CD4-positive, alpha-beta T cell treated with Interleukin-2 at 100 ng/mL for 4 hours (primary cell): ENCODE results near the gene SVOPL.
"Not testable (repeated sequence)": the region's sequence is repeated elsewhere in the genome, so short reads cannot be mapped to it uniquely, and the experiment has no call there.

Experiments
- DNase-seq: peaks from one replicate; pipeline ENCODE4 v3.0.0-alpha.2; 2020; ENCODE audit warnings: low spot score

SVOPL gene

GRCh38 chr7:138701537-138701923 is 368 bp upstream of the SVOPL start:
- no peak for DNase-seq

GRCh38 chr7:138699661-138700060 is 1.5 kb downstream of the SVOPL start:
- DNase-seq = no peak

GRCh38 chr7:138698281-138698680 is 2.9 kb downstream of the SVOPL start:
- no peak for DNase-seq

GRCh38 chr7:138697535-138698182 is 3.5 kb downstream of the SVOPL start:
- no peak for DNase-seq

DNA sequence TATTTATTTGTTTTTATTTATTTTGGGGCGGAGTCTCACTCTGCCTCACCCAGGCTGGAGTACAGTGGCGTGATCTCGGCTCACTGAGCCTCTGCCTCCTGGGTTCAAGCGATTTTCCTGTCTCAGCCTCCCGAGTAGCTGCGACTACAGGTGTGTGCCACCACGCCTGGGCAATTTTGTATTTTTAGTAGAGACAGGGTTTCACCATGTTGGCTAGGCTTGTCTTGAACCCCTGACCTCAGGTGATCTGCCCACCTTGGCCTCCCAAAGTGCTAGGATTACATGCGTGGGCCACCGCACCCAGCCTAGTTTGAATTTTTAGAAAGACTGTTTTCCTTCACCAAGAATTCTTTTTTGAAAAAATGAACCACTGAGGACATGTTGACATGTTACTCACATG is 5.4 kb downstream of the SVOPL start:
- not testable (repeated sequence) for DNase-seq

DNA sequence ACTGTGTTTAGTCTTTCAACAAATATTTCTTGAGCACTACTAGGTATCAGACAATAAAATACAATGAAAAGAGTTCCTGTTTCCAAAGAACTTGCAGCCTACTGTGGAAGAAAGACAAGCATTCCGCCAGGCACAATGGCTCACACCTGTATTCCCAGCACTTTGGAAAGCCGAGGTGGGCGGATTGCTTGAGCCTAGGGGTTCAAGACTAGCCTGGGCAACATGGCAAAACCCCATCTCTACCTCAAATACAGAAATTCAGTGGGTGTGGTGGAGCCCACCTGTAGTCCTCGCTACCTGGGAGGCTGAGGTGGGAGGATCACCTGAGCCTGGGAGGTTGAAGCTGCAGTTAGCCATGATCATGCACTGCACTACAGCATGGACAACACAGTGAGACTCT is 6.1 kb downstream of the SVOPL start:
- DNase-seq = no peak

DNA sequence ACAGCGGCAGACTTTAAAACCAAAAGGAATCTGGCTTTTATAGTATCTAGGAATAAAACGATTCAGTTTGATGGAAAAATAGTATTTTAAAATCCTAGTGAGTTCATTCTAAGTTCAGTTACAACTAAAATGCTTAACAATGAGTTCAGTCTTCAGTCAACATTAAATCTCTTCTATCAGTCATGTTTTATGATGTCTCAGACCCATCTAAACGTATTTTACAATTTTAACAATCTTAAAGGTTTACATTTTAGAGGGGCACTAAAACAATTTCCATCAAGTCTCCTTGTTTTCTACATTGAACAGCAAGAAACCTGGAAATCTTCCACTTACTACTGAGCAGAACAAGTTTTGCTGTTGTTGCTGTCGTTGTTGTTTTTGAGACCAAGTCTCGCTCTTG is 10.0 kb downstream of the SVOPL start:
- no peak for DNase-seq

- DNase-seq = no peak
Measured at GRCh38 chr7:138690495-138690894, 10.7 kb downstream of the SVOPL start.

DNA sequence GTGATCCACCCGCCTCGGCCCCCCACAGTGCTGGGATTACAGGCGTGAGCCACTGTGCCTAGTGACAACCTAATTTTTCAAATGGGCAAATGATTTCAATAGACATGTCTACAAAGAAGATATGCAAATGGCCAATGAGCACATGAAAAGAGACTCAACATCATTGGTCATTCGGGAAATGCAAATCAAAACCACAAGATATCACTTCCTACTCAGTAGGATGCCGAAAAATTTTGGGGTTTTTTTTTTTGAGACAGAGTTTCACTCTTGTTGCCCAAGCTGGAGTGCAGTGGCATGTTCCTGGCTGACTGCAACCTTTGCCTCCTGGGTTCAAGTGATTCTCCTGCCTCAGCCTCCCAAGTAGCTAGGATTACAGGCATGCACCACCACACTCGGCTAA is 13.1 kb downstream of the SVOPL start:
- not testable (repeated sequence) for DNase-seq

- DNase-seq = no peak
Measured at GRCh38 chr7:138684340-138684739, 16.8 kb downstream of the SVOPL start.

DNA sequence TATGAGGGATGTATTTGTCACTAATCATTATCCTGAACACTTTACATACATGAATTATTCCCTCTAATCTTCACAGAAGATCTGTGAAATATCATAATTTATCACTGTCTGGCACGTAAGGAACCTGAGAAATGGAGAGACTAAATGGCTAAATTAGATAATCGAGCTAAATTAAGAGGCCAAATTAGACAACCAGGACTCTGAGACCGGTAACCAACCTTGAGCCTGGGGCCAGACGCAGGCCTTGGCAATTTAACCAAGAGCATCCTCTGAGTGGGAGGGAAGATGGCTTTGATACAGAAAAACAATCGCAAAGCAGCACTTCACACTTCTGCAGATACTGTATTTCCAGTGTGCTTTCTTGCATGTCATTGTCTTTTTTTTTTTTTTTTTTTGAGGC is 21.4 kb downstream of the SVOPL start:
- DNase-seq = no peak

DNA sequence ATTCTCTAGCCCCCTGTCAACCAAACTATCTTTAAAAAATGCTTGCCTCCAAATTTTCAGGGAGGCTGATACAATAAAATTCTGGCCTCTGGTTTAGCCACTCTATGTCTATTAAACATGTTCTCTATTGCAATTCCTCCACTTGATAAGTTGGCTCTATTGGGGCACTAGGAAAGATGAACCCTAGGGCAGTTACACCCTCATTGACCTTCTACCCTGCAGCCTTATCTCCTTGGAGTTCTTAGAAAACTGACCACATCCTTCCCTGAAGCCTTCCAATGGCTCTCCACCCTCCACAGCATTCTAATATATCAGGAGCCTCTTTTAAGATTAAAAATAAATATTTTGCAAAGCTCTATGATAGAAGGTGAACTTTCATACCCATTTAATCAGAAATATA is 30.6 kb downstream of the SVOPL start:
- DNase-seq = no peak

GRCh38 chr7:138669364-138669763 is 31.8 kb downstream of the SVOPL start:
- DNase-seq = no peak

GRCh38 chr7:138668946-138669345 is 32.2 kb downstream of the SVOPL start:
- DNase-seq = no peak

- no peak for DNase-seq
Measured at GRCh38 chr7:138668229-138668596, 32.9 kb downstream of the SVOPL start.

DNA sequence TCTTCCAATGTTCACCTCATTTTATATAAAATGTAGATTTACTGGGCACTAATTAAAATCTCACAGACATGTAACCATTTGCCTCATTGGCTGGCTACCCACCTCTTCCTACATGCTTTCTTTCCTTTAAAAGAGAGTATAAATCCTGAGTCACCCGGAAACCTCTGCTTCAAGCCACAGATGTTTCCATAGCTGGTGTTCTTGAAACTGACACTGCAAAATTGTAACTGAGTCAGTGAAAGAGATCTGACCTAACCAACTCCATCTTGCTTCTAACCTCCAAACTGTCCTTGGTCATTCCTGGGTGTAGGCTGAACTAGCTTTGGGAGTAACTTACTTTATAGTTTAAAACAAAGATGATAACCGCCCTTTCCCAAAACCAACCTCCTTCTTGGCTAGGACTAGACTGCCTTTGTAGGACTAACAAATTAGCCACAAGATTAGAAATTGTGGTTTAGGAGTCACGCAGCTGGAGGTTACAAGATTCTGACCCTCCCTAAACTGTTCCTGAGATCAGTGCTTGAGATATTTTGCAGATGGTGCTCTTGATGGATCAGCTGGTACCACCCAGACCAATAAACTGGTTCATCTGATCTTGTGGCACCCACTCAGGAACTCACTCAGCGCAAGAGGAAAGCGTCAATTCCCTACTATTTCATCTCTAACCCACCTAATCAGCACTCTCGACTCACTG is 33.5 kb downstream of the SVOPL start:
- DNase-seq = no peak

DNA sequence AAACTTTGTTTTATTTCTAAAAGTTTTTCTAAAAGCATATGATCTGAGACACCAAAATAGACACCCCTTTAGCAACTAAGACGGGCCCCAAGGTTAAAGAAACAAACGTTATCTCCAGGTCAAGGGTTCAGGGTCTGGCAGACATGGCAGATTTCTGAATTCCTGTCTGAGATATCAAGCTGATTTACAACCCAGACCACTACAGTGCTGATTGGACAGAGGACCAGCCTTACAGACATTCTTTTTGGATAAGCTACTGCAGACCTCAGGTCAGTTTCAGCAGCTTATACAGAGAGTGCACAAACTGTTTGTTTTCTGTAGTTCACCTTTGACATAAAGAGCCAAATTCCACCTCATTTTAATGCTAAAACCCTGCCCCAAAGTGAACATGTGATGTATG is 34.8 kb downstream of the SVOPL start:
- no peak for DNase-seq

DNA sequence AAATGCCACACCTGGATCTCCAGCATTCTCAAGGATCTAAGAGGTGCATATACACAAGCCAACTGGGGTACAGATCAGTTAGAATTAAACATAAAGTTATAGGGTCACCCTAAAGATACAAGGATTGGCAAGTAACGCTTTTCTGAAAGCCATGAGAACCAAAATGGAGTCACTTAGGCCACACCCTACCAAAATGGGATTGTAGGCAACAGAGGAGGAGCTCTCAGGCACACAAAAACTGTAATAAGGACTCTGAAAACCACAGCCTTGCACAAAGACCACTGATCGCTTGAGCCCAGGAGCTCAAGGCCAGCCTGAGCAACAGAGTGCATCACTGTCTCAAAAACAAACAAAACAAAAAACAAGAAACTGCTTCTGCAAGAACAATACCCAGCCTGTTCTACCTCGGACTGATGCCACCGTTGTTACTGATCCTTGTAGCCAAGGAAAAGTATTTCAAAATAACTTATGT is 35.5 kb downstream of the SVOPL start:
- no peak for DNase-seq

DNA sequence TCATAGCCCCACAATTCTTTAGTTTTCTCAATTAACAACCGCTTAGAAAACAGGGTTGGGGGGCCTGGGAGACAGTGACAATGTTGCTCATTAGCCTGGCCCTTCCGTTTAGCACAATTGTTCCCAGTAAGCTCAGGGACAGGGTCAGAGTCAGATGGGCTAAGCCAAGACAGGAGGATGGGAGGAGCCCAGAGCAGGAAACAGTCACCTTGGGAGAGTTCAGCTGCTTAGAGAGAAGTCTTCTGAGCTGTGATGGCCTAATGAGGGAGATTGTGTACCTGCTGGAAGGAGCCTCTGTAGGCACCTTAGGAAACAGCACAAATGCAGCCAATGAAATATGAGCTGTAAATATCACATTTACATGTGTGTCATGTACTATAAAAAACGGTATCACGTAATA is 35.9 kb downstream of the SVOPL start:
- DNase-seq = no peak

DNA sequence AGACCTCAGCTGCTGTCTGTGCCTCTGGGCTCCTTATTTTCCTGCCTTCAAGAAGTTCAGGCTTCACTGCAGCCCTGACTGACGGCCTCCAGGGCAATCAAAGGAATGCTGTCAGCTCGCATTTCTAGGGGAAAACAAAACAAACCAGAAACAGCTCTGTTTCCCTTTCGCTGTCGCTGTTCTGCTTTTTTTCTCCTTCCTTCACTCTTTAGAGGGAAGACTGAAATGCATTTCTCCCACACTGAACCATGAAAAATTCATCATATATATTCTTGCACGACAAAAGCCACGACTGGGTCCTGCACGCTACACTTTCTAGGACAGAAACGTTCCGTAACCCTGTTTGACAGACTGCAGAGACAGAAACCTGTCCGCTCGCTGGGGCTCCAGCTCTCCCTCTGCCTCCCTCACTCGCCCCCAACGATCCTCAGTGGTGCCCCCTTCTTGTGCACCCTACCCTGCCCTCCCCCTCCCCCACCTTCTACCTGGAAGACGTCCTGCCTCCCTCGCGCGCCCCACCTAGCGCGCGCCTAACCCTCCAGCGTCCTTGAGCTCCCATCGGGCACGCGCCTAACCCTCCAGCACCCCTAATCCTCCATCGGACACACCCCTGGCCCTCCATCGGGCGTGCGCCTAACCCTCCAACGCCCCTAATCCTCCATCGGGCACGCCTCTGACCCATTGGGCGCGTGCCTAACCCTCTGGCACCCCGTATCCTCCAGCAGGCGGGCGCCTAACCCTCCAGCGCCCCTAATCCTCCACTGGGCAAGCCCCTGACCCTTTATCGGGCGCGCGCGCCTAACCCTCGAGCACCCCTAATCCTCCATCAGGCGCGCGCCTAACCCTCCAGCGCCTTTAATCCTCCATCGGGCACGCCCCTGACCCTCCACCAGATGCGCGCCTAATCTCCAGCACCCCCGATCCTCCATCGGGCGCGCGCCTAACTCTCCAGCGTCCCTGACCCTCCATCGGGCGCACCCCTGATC is 37.1 kb downstream of the SVOPL start:
- no peak for DNase-seq

GRCh38 chr7:138662991-138663320 is 38.2 kb downstream of the SVOPL start:
- no peak for DNase-seq

DNA sequence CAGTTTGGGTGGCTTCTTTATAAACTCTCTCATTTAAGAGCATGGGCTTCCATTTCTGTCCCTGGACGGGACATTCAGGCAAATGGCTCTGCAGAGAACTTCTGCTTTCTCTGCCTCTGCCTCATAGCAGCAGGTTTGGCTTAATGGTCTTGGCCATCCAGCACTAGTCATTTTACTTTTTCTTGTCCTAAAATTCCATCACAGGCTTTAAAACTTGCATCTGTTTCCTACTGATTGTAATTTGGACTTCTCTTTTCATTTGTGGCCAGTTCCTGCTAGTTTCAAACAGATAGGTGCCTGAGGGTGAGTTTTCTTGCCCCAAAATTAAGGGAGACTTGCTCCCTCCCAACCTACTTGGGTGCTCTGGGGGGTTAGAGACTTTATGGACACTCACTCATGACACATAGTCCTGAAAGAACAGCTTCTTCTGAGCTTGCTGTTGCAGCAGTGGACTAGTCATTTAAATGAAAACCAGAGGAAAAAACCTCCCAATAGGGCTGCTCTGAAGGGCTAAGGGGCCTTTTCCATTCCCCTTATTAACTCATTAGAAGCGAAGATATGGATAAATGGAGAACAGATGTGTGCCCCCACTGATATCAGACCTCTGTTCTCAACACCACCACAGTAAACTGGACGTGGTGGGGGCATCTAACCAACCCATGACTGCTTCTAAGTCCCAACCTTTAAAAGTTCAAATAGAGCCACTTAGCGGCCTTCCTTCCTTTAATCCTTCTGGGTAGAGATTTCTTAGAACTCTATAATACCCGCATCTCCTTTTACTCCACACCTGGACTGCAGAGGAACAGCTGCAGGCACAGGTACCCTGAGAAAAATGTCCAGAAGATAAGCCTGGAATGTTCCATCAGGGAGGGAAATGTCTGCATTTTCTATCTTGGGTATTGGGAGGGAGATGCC is 38.8 kb downstream of the SVOPL start:
- no peak for DNase-seq
